H9 (cell line): Measurements from ENCODE around the gene PLAC1. TPM values are rescaled to one million over a fixed set of nuclear protein-coding genes. Genes with fewer than 3 reads are reported as not detected.

Experiments
- DNase-seq: peaks from one replicate; pipeline ENCODE4 v3.0.0-alpha.2; 2017
- H2AFZ ChIP-seq: one replicate; pipeline ENCODE4 v1.6.1; 2013; ENCODE audit warnings: mild to moderate bottlenecking, low read length, control low read depth, moderate library complexity
- H2AK5ac ChIP-seq: 2 replicates; pipeline ENCODE4 v1.6.1; 2013; ENCODE audit warnings: low read length, control low read depth, mixed read lengths; ENCODE audit not compliant: insufficient read length
- H2BK120ac ChIP-seq: one replicate; pipeline ENCODE4 v1.6.1; 2013; ENCODE audit warnings: low read depth, mild to moderate bottlenecking, low read length, control low read depth, inconsistent platforms; ENCODE audit not compliant: poor library complexity, severe bottlenecking
- H2BK12ac ChIP-seq: 2 replicates; pipeline ENCODE4 v1.6.1; 2013; ENCODE audit warnings: low read length, control low read depth, mixed read lengths, low read depth; ENCODE audit not compliant: insufficient read length
- H2BK15ac ChIP-seq: 2 replicates; pipeline ENCODE4 v1.6.1; 2013; ENCODE audit warnings: low read depth, low read length, control low read depth
- H2BK20ac ChIP-seq: one replicate; pipeline ENCODE4 v1.6.1; 2013; ENCODE audit warnings: low read depth, mild to moderate bottlenecking, low read length, control low read depth, inconsistent platforms; ENCODE audit not compliant: poor library complexity, severe bottlenecking
- H2BK5ac ChIP-seq: 2 replicates; pipeline ENCODE4 v1.6.1; 2013; ENCODE audit warnings: low read length, control low read depth, mixed read lengths; ENCODE audit not compliant: insufficient read length
- H3K14ac ChIP-seq: 2 replicates; pipeline ENCODE4 v1.6.1; 2013; ENCODE audit warnings: low read length, control low read depth; ENCODE audit not compliant: insufficient read depth
- H3K18ac ChIP-seq: 2 replicates; pipeline ENCODE4 v1.6.1; 2013; ENCODE audit warnings: low read depth, mild to moderate bottlenecking, mixed read lengths, low read length, control low read depth; ENCODE audit not compliant: insufficient read length
- H3K23ac ChIP-seq: 2 replicates; pipeline ENCODE4 v1.6.1; 2013; ENCODE audit warnings: low read length, control low read depth, mixed read lengths, low read depth; ENCODE audit not compliant: insufficient read length
- H3K23me2 ChIP-seq: 2 replicates; pipeline ENCODE4 v1.6.1; 2013; ENCODE audit warnings: low read depth, mild to moderate bottlenecking, mixed read lengths, low read length, control low read depth; ENCODE audit not compliant: insufficient read length, poor library complexity, severe bottlenecking
- H3K27ac ChIP-seq: 2 replicates; pipeline ENCODE4 v1.5.1; 2013; ENCODE audit warnings: low read length, control low read depth, mixed read lengths, low read depth; ENCODE audit not compliant: insufficient read length
- H3K27me3 ChIP-seq: 2 replicates; pipeline ENCODE4 v1.6.1; 2013; ENCODE audit warnings: low read length, control low read depth, inconsistent platforms; ENCODE audit not compliant: insufficient read depth
- H3K4ac ChIP-seq: 2 replicates; pipeline ENCODE4 v1.6.1; 2013; ENCODE audit warnings: low read depth, mild to moderate bottlenecking, control low read depth, inconsistent platforms, low read length, moderate library complexity
- H3K4me1 ChIP-seq: 2 replicates; pipeline ENCODE4 v1.6.1; 2013; ENCODE audit warnings: low read length, control low read depth, inconsistent platforms; ENCODE audit not compliant: insufficient read depth
- H3K4me2 ChIP-seq: 2 replicates; pipeline ENCODE4 v1.6.1; 2013; ENCODE audit warnings: low read length, control low read depth, mixed read lengths; ENCODE audit not compliant: insufficient read length, insufficient read depth
- H3K56ac ChIP-seq: 2 replicates; pipeline ENCODE4 v1.6.1; 2013; ENCODE audit warnings: low read depth, mild to moderate bottlenecking, mixed read lengths, low read length, control low read depth; ENCODE audit not compliant: insufficient read length
- H3K79me1 ChIP-seq: 2 replicates; pipeline ENCODE4 v1.6.1; 2013; ENCODE audit warnings: low read depth, mild to moderate bottlenecking, moderate library complexity, low read length, control low read depth, inconsistent platforms; ENCODE audit not compliant: insufficient read depth, poor library complexity, severe bottlenecking
- H3K79me2 ChIP-seq: 2 replicates; pipeline ENCODE4 v1.6.1; 2013; ENCODE audit warnings: low read length, control low read depth, inconsistent platforms; ENCODE audit not compliant: insufficient read depth
- H3K9ac ChIP-seq: 2 replicates; pipeline ENCODE4 v1.6.1; 2013; ENCODE audit warnings: low read length, control low read depth, mixed read lengths; ENCODE audit not compliant: insufficient read length; ENCODE audit errors: extremely low read depth
- H3K9me3 ChIP-seq: one replicate; pipeline ENCODE4 v1.6.1; 2013; ENCODE audit warnings: low read depth, low read length, inconsistent platforms; ENCODE audit not compliant: control insufficient read depth
- H3T11ph ChIP-seq: one replicate; pipeline ENCODE4 v1.6.1; 2013; ENCODE audit warnings: mild to moderate bottlenecking, low read length, control low read depth, inconsistent platforms
- H4K20me1 ChIP-seq: one replicate; pipeline ENCODE4 v1.6.1; 2013; ENCODE audit not compliant: control insufficient read depth, insufficient read length, insufficient read depth
- H4K5ac ChIP-seq: 2 replicates; pipeline ENCODE4 v1.6.1; 2013; ENCODE audit warnings: low read depth, mild to moderate bottlenecking, mixed read lengths, low read length, control low read depth; ENCODE audit not compliant: insufficient read length
- H4K8ac ChIP-seq: replicated peaks from 2 replicates; pipeline ENCODE4 v1.6.1; 2013; ENCODE audit warnings: low read length, control low read depth, mixed read lengths, low read depth; ENCODE audit not compliant: insufficient read length
- H4K91ac ChIP-seq: 2 replicates; pipeline ENCODE4 v1.6.1; 2013; ENCODE audit warnings: low read depth, mild to moderate bottlenecking, moderate library complexity, mixed read lengths, low read length, control low read depth; ENCODE audit not compliant: insufficient read length
- H3K27ac Mint-ChIP-seq, 3 experiments: 2 replicates in 2 of 3; 3 replicates in 1 of 3; pipeline ENCODE4 v1.8.0; 2020 to 2021; ENCODE audit warnings: mixed read lengths in 3 of 3, mild to moderate bottlenecking in 1 of 3, moderate library complexity in 1 of 3
- H3K27me3 Mint-ChIP-seq: 2 replicates; pipeline ENCODE4 v1.8.0; 2021; ENCODE audit warnings: low read depth, mild to moderate bottlenecking, moderate library complexity, mixed read lengths
- H3K36me3 Mint-ChIP-seq, 3 experiments: 2 replicates in 2 of 3; 3 replicates in 1 of 3; pipeline ENCODE4 v1.8.0; 2020 to 2021; ENCODE audit warnings: low read depth in 3 of 3, mixed read lengths in 3 of 3; ENCODE audit not compliant: insufficient read depth in 1 of 3
- H3K4me1 Mint-ChIP-seq, 2 experiments: 2 replicates each; pipeline ENCODE4 v1.8.0; 2020; ENCODE audit warnings: mixed read lengths in 2 of 2
- H3K4me3 Mint-ChIP-seq, 2 experiments: 2 replicates in 1 of 2; 3 replicates in 1 of 2; pipeline ENCODE4 v1.8.0; 2020 to 2021; ENCODE audit warnings: mild to moderate bottlenecking in 2 of 2, mixed read lengths in 2 of 2, moderate library complexity in 1 of 2
- H3K9me3 Mint-ChIP-seq, 2 experiments: 2 replicates in 1 of 2; 3 replicates in 1 of 2; pipeline ENCODE4 v1.8.0; 2020; ENCODE audit warnings: mild to moderate bottlenecking in 2 of 2, mixed read lengths in 2 of 2, moderate library complexity in 1 of 2
- WGBS: extraction: QIAGEN DNeasy Blood & Tissue Kit; methylation state at CpG from one replicate; pipeline ENCODE4 v1.1.7; 2013; ENCODE audit warnings: missing lambda C conversion rate, low lambda C conversion rate, mixed read lengths; ENCODE audit not compliant: insufficient read length; ENCODE audit errors: extremely low coverage; 5-methylcytosine and 5-hydroxymethylcytosine counted together
- total RNA-seq: library from RNA; stranded (reverse); gene quantifications from 2 replicates; pipeline ENCODE4 v1.2.1, GENCODE V29; 2021
- TF ChIP-seq, protein P1 (sequence below): fragments of 200-600 bp; sonication (generic); conservative IDR thresholded peaks from 3 replicates; pipeline ENCODE4 v1.8.0; 2021; ENCODE audit warnings: antibody characterized with exemption, mild to moderate bottlenecking

Gene PLAC1
- total RNA-seq, 1 experiment from 2014 or later: 0.68 TPM

GRCh38 chrX:134694333-134695322 is 36.4 kb upstream of the PLAC1 start:
- H3K14ac ChIP-seq: no peak overlapping the region
- no peak overlapping the region for H3K4me2 ChIP-seq
- H4K20me1 ChIP-seq: no peaks in the 10 kb centered on the region
- no peaks in the 10 kb centered on the region for H3K23me2 ChIP-seq
- H3K18ac ChIP-seq: no peak overlapping the region
- no peak for DNase-seq
- H2BK12ac ChIP-seq: no peak overlapping the region
- no peak overlapping the region for H2BK5ac ChIP-seq
- Mint-ChIP-seq H3K4me3 (no peak overlapping the region), H3K36me3 (no peaks in the 10 kb centered on the region; a peak in 1 of 7 replicates), H3K4me1 (peaks cover 0 to 3% of the 10 kb centered on the region in 2 experiments; a peak in 1 of 4 replicates), H3K27ac (no peak overlapping the region), H3K9me3 (peaks cover 9 to 61% of the 10 kb centered on the region in 2 experiments; a peak in 4 of 5 replicates), H3K27me3 (no peaks in the 10 kb centered on the region; the same call in none of the 2 replicates)
- no peak overlapping the region for H4K8ac ChIP-seq
- H3K4ac ChIP-seq: no peak overlapping the region
- no CpG with 5 or more reads among the region's 5 CpGs for WGBS
- H3K56ac ChIP-seq: no peak overlapping the region
- H3K79me1 ChIP-seq: no peaks in the 10 kb centered on the region
- H3K9me3 ChIP-seq: no peaks in the 10 kb centered on the region
- H3K23ac ChIP-seq: no peak overlapping the region
- no peak overlapping the region for H3K27ac ChIP-seq
- no peak overlapping the region for H2AK5ac ChIP-seq
- no peaks in the 10 kb centered on the region for H3K27me3 ChIP-seq
- H3K79me2 ChIP-seq: no peaks in the 10 kb centered on the region
- no peak overlapping the region for H3K9ac ChIP-seq
- H2BK120ac ChIP-seq: no peak overlapping the region
- no peaks in the 10 kb centered on the region for H3K4me1 ChIP-seq
- H2AFZ ChIP-seq: no peak overlapping the region
- H3T11ph ChIP-seq: no peak overlapping the region
- no peak overlapping the region for H2BK15ac ChIP-seq
- TF ChIP-seq, protein P1, sequence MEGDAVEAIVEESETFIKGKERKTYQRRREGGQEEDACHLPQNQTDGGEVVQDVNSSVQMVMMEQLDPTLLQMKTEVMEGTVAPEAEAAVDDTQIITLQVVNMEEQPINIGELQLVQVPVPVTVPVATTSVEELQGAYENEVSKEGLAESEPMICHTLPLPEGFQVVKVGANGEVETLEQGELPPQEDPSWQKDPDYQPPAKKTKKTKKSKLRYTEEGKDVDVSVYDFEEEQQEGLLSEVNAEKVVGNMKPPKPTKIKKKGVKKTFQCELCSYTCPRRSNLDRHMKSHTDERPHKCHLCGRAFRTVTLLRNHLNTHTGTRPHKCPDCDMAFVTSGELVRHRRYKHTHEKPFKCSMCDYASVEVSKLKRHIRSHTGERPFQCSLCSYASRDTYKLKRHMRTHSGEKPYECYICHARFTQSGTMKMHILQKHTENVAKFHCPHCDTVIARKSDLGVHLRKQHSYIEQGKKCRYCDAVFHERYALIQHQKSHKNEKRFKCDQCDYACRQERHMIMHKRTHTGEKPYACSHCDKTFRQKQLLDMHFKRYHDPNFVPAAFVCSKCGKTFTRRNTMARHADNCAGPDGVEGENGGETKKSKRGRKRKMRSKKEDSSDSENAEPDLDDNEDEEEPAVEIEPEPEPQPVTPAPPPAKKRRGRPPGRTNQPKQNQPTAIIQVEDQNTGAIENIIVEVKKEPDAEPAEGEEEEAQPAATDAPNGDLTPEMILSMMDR: no peak
- no peak overlapping the region for H2BK20ac ChIP-seq
- H4K91ac ChIP-seq: no peak overlapping the region
- no peak overlapping the region for H4K5ac ChIP-seq
